ENCODE data around the gene ADD3.

Gene ADD3

DNA sequence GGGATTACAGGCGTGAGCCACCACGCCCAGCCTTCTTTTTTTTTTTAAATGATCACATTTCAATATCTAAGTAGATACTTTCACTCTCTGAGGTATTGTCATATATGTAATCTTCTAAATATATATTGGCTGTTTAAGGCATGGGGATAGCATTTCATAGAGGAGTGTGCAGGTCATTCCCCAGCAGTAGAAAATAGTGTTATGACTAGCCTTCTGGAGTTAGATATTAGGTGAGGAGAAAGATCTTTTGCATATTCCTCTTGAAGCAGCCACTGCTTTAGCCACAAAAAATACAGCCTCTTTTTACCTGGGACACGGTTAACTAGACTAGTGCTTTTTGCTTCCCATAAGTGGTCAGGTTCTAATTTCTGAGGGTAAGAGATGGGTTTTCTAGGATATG is 28.9 kb downstream of the ADD3 start:
- TF ChIP-seq CTCF (IDR thresholded peaks at IDR 0.05; ENCODE audit: insufficient read depth, missing control alignments) = no peak
- DNase-seq (ENCODE audit: insufficient read length, low spot score) (no peak), FAIRE-seq (no peak)

GRCh38 chr10:110039254-110039653 is 31.5 kb downstream of the ADD3 start:
- no peak for TF ChIP-seq CTCF (IDR thresholded peaks at IDR 0.05; ENCODE audit: insufficient read depth, missing control alignments)
- DNase-seq (ENCODE audit: insufficient read length, low spot score) (no peak), FAIRE-seq (no peak)

DNA sequence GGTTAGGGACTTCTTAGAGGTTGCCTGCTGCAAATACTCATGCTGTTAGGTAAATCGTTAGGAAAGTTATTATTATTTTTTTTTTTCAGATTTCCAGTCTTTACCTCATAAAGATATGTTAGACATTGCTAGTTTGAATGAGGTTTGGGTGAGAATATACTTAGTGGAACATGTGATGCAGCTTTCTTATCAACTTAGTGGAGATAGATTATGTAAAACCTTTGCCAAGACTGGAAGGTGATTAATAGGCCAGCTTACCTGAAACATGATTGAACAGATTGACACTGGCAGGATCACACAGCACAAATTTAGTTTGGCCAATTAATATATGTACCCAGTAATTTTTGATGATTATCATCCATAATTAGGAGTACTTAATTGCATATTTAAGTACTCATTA is 32.3 kb downstream of the ADD3 start:
- no peak for TF ChIP-seq CTCF (IDR thresholded peaks at IDR 0.05; ENCODE audit: insufficient read depth, missing control alignments)
- no peak for DNase-seq (ENCODE audit: insufficient read length, low spot score)
- FAIRE-seq = no peak

GRCh38 chr10:110040767-110041478 is 33.1 kb downstream of the ADD3 start:
- DNase-seq (ENCODE audit: insufficient read length, low spot score) (no peak), FAIRE-seq (no peak)
- TF ChIP-seq CTCF (IDR thresholded peaks at IDR 0.05; ENCODE audit: insufficient read depth, missing control alignments) = no peak

- no peak for DNase-seq (ENCODE audit: insufficient read length, low spot score)
- TF ChIP-seq CTCF (IDR thresholded peaks at IDR 0.05; ENCODE audit: insufficient read depth, missing control alignments) = no peak
- FAIRE-seq = no peak
Observed at GRCh38 chr10:110041479-110041829, 33.7 kb downstream of the ADD3 start.

GRCh38 chr10:110042181-110042580 is 34.4 kb downstream of the ADD3 start:
- TF ChIP-seq CTCF (IDR thresholded peaks at IDR 0.05; ENCODE audit: insufficient read depth, missing control alignments) = no peak
- no peak for FAIRE-seq
- no peak for DNase-seq (ENCODE audit: insufficient read length, low spot score)

- FAIRE-seq (no peak), DNase-seq (ENCODE audit: insufficient read length, low spot score) (no peak)
- no peak for TF ChIP-seq CTCF (IDR thresholded peaks at IDR 0.05; ENCODE audit: insufficient read depth, missing control alignments)
Observed at GRCh38 chr10:110042891-110043290, 35.1 kb downstream of the ADD3 start.

Data from D721Med (cell line).